Upper lobe of right lung (tissue), 1 donor: ENCODE measurements around the gene INPP4A. TPM values are rescaled to one million over a fixed set of nuclear protein-coding genes. Genes with fewer than 3 reads are reported as not detected.
A peak's percentile ranks its signal among the peaks of the same experiment; 100 is the strongest.

Experiments used
- ATAC-seq: fragments of 200-7000 bp; cut with Tn5 transposase; one replicate; pipeline ENCODE4 v1.9.1; 2020; ENCODE audit warnings: mild to moderate bottlenecking, moderate library complexity
- DNase-seq: peaks from one replicate; pipeline ENCODE4 v3.0.0-alpha.2; 2020
- H3K27ac ChIP-seq: fragments of 200-600 bp; one replicate; pipeline ENCODE4 v1.8.0; 2022
- H3K27me3 ChIP-seq: fragments of 200-600 bp; one replicate; pipeline ENCODE4 v1.8.0; 2022; ENCODE audit warnings: mild to moderate bottlenecking
- H3K36me3 ChIP-seq: fragments of 200-600 bp; one replicate; pipeline ENCODE4 v1.8.0; 2022
- H3K4me1 ChIP-seq: fragments of 200-600 bp; one replicate; pipeline ENCODE4 v1.8.0; 2022
- H3K4me3 ChIP-seq: fragments of 200-600 bp; one replicate; pipeline ENCODE4 v1.8.0; 2022; ENCODE audit warnings: mild to moderate bottlenecking
- H3K9me3 ChIP-seq: fragments of 200-600 bp; one replicate; pipeline ENCODE4 v1.8.0; 2022
- intact Hi-C: fragments of 100-400 bp; cut with DNase I; formaldehyde crosslinking; loops from one replicate; pipeline ENCODE4 v1.11.0; 2022
- total RNA-seq: library from RNA; stranded (reverse); fragmentation: NEBNext Ultra II Directional; extraction: Animal tissue kit (Norgen Biotek cat#: 25700); gene quantifications from one replicate; pipeline ENCODE4 v1.2.1, GENCODE V29; 2021
- TF ChIP-seq, protein P1 (sequence below): fragments of 200-600 bp; IDR thresholded peaks from one replicate; pipeline ENCODE4 v1.8.0; 2022; ENCODE audit warnings: antibody characterized with exemption
- donor health status: DM: no; HTN: yes; CAD: no; lungs with severe emphysema.

INPP4A gene
- total RNA-seq, 1 donor from 2014 or later = 35.0 TPM

DNA sequence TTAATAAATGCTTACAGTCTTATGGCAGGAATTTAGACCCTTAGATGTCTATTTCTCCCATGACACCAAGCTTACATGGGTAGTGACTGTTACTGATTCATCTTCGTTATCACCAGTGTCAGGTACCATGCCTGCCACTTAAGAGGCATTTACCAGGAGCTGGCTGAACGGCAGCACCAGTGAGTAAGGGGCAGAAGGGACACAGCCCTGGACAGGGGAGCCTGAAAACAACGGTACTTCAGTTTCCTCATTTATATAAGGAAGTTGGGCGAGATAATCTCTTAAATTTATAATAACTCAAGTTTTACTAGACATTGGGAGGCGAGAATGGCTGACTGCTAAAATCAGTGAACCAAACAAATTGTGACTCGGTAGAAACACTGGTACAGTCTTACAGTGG is 162.4 kb downstream of the INPP4A start:
- Histone ChIP-seq H3K4me1 (peaks cover 46% of the 10 kb centered on the region), H3K4me3 (peak overlapping the region; percentile 98), H3K27ac (no peak overlapping the region), H3K27me3 (no peaks in the 10 kb centered on the region), H3K36me3 (peaks cover 42% of the 10 kb centered on the region), H3K9me3 (no peaks in the 10 kb centered on the region)
- intact Hi-C loops = no loop called here
- no peak for DNase-seq
- no peak for ATAC-seq
- TF ChIP-seq, protein P1, sequence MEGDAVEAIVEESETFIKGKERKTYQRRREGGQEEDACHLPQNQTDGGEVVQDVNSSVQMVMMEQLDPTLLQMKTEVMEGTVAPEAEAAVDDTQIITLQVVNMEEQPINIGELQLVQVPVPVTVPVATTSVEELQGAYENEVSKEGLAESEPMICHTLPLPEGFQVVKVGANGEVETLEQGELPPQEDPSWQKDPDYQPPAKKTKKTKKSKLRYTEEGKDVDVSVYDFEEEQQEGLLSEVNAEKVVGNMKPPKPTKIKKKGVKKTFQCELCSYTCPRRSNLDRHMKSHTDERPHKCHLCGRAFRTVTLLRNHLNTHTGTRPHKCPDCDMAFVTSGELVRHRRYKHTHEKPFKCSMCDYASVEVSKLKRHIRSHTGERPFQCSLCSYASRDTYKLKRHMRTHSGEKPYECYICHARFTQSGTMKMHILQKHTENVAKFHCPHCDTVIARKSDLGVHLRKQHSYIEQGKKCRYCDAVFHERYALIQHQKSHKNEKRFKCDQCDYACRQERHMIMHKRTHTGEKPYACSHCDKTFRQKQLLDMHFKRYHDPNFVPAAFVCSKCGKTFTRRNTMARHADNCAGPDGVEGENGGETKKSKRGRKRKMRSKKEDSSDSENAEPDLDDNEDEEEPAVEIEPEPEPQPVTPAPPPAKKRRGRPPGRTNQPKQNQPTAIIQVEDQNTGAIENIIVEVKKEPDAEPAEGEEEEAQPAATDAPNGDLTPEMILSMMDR = no peak

DNA sequence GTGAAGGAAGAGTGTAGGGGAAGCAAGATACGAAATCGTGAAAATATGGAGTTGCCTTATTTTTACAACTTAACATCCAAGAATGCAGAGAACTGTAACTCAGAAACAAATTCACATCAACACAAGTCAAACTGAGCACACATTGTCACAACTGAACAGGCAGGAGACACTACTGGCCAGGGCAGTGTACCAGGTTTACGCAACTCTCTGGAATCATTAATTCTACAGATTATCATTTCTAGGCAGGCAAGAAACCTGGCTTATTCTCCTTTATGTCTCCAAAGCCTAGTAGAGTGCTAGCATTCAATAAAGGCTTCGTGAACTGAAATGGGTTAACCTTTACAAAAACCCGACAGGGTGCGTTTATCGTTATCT is 163.1 kb downstream of the INPP4A start:
- TF ChIP-seq, protein P1 = no peak
- intact Hi-C loops = no loop called here
- H3K4me3 ChIP-seq = peak overlapping the region; percentile 98
- H3K27ac ChIP-seq = peak overlapping the region; percentile 99
- ATAC-seq (no peak), DNase-seq (no peak)
- H3K27me3 ChIP-seq = no peaks in the 10 kb centered on the region
- peaks cover 42% of the 10 kb centered on the region for H3K36me3 ChIP-seq
- peaks cover 46% of the 10 kb centered on the region for H3K4me1 ChIP-seq
- H3K9me3 ChIP-seq = no peaks in the 10 kb centered on the region

GRCh38 chr2:98608116-98608961 is 163.7 kb downstream of the INPP4A start, which contains the start of the genes COA5 and UNC50:
Gene COA5, minus strand, starts transcription at chr2:98608512. Its CDS starts 107 bp downstream, at chr2:98608405.
Gene UNC50, plus strand, starts transcription at chr2:98608589. Its CDS starts 1,171 bp downstream, at chr2:98609760.
- Histone ChIP-seq H3K4me3 (peak within 1 kb of the TSS; percentile 98), H3K36me3 (peaks cover 42% of the 10 kb centered on the region), H3K27me3 (no peaks in the 10 kb centered on the region), H3K4me1 (peaks cover 41% of the 10 kb centered on the region), H3K9me3 (no peaks in the 10 kb centered on the region), H3K27ac (peak within 1 kb of the TSS; percentile 99)
- TF ChIP-seq, protein P1 = peak; percentile 10
- intact Hi-C loops = no loop called here
- peak; percentile 99 for ATAC-seq
- peak; percentile 96 for DNase-seq

- Histone ChIP-seq H3K4me1 (peaks cover 41% of the 10 kb centered on the region), H3K27ac (peak overlapping the region; percentile 99), H3K4me3 (peak overlapping the region; percentile 98), H3K9me3 (no peaks in the 10 kb centered on the region), H3K36me3 (peaks cover 42% of the 10 kb centered on the region), H3K27me3 (no peaks in the 10 kb centered on the region)
- TF ChIP-seq, protein P1 = no peak
- peak; percentile 74 for DNase-seq
- intact Hi-C loops = no loop called here
- peak; percentile 40 for ATAC-seq
These were observed 164.4 kb downstream of the INPP4A start for GRCh38 chr2:98608962-98609604.

GRCh38 chr2:98614024-98614739 is 169.5 kb downstream of the INPP4A start:
- H3K4me3 ChIP-seq = no peak overlapping the region
- no peaks in the 10 kb centered on the region for H3K9me3 ChIP-seq
- no peak for DNase-seq
- H3K27me3 ChIP-seq = no peaks in the 10 kb centered on the region
- intact Hi-C loops = no loop called here
- H3K4me1 ChIP-seq = peaks cover 21% of the 10 kb centered on the region
- TF ChIP-seq, protein P1 = no peak
- peaks cover 92% of the 10 kb centered on the region for H3K36me3 ChIP-seq
- no peak overlapping the region for H3K27ac ChIP-seq
- ATAC-seq = no peak
